HCT116 (cell line): ENCODE results near the gene PSEN2. TPM values are rescaled to one million over a fixed set of nuclear protein-coding genes. Genes with fewer than 3 reads are reported as not detected.

ENCODE experiments used
- ATAC-seq: fragments of 200-7000 bp; cut with Tn5 transposase; 2 replicates; pipeline ENCODE4 v1.9.1; 2020; ENCODE audit warnings: mild to moderate bottlenecking, moderate library complexity
- BruUV-seq: library from RNA; stranded (reverse); fragments of 400-500 nt; replicated peaks from 2 replicates; lab custom pipeline; 2021; lab: Mats Ljungman, UMichigan
- CTCF ChIA-PET: fragments of 300-600 bp; sonication (Branson Sonifier 250); formaldehyde crosslinking; loops from one replicate; lab custom pipeline; 2021; ENCODE audit warnings: antibody characterized with exemption; lab: Charles Lee
- POLR2A ChIA-PET: fragments of 300-600, 350-600 bp; sonication (Branson Sonifier 250); formaldehyde crosslinking; loops from one replicate; lab custom pipeline; 2021; ENCODE audit warnings: antibody characterized with exemption; lab: Charles Lee
- RAD21 ChIA-PET, 2 experiments: fragments of 300-600 bp; sonication (Branson Sonifier 250); formaldehyde crosslinking; loops; one replicate each; lab custom pipeline; 2023; ENCODE audit warnings: low total read pairs in 2 of 2; ENCODE audit not compliant: uncharacterized antibody in 2 of 2, unreplicated experiment in 2 of 2, low non-redundant PET in 1 of 2; lab: Charles Lee
- DNase-seq: peaks from one replicate; pipeline ENCODE4 v3.0.0-alpha.2; 2010; ENCODE audit warnings: low read depth, low spot score
- H2AFZ ChIP-seq: fragments of 200-600 bp; shearing (Covaris generic), sonication (generic); 2 replicates; pipeline ENCODE4 v1.6.1; 2017; ENCODE audit warnings: low read depth, mixed run types, mixed read lengths, antibody characterized with exemption, low read length; ENCODE audit not compliant: poor library complexity, severe bottlenecking
- H3K27ac ChIP-seq: 2 replicates; pipeline ENCODE4 v1.5.1; 2012; ENCODE audit warnings: low read depth, low read length
- H3K27me3 ChIP-seq: fragments of 200-600 bp; sonication (generic); 2 replicates; pipeline ENCODE4 v1.6.1; 2016; ENCODE audit warnings: mixed run types, low read length, mixed read lengths; ENCODE audit not compliant: insufficient read depth
- H3K36me3 ChIP-seq, 2 experiments: fragments of 200-500 bp in 1 of 2; fragments of 200-600 bp in 1 of 2; sonication (Bioruptor generic) in 1 of 2; sonication (generic) in 1 of 2; 2 replicates each; pipeline versions ENCODE4 v1.5.1 to v1.6.1; 2014 to 2016; ENCODE audit warnings: low read length in 2 of 2, inconsistent platforms in 1 of 2, mixed read lengths in 1 of 2, mixed run types in 1 of 2; ENCODE audit not compliant: insufficient read depth in 2 of 2, control insufficient read depth in 1 of 2
- H3K4me1 ChIP-seq, 2 experiments: fragments of 200-600 bp in 1 of 2; sonication (generic) in 1 of 2; 2 replicates each; pipeline versions ENCODE4 v1.5.1 to v1.6.1; 2012 to 2017; ENCODE audit warnings: low read length in 2 of 2, inconsistent platforms in 1 of 2, mild to moderate bottlenecking in 1 of 2, mixed read lengths in 1 of 2, mixed run types in 1 of 2, moderate library complexity in 1 of 2; ENCODE audit not compliant: insufficient read depth in 2 of 2, control insufficient read depth in 1 of 2
- H3K4me2 ChIP-seq: fragments of 200-600 bp; sonication (generic); 2 replicates; pipeline ENCODE4 v1.6.1; 2017; ENCODE audit warnings: mixed run types, low read length, mixed read lengths
- H3K4me3 ChIP-seq, 2 experiments: fragments of 200-600 bp in 1 of 2; sonication (generic) in 1 of 2; replicated peaks in 1 of 2; 2 replicates each; pipeline ENCODE4 v1.5.1; 2011 to 2016; ENCODE audit warnings: low read length in 2 of 2, control low read depth in 1 of 2, low read depth in 1 of 2, mild to moderate bottlenecking in 1 of 2, mixed read lengths in 1 of 2, mixed run types in 1 of 2
- H3K79me2 ChIP-seq: fragments of 200-600 bp; sonication (generic); 2 replicates; pipeline ENCODE4 v1.6.1; 2017; ENCODE audit warnings: mild to moderate bottlenecking, mixed run types, low read length, moderate library complexity, mixed read lengths; ENCODE audit not compliant: insufficient read depth
- H3K9ac ChIP-seq: fragments of 200-600 bp; sonication (generic); 2 replicates; pipeline ENCODE4 v1.6.1; 2016; ENCODE audit warnings: low read length, mixed read lengths
- H3K9me2 ChIP-seq: fragments of 200-600 bp; sonication (generic), shearing (Covaris generic); 2 replicates; pipeline ENCODE4 v1.6.1; 2017; ENCODE audit warnings: mixed run types, mild to moderate bottlenecking, moderate library complexity; ENCODE audit not compliant: insufficient read depth
- H3K9me3 ChIP-seq, 2 experiments: fragments of 200-500 bp in 1 of 2; fragments of 200-600 bp in 1 of 2; sonication (Bioruptor generic) in 1 of 2; sonication (generic) in 1 of 2; 2 replicates each; pipeline ENCODE4 v1.6.1; 2014 to 2017; ENCODE audit warnings: low read length in 2 of 2, mixed read lengths in 2 of 2, inconsistent platforms in 1 of 2, low read depth in 1 of 2, mild to moderate bottlenecking in 1 of 2, mixed run types in 1 of 2, moderate library complexity in 1 of 2; ENCODE audit not compliant: control insufficient read depth in 1 of 2, insufficient read depth in 1 of 2
- H4K20me1 ChIP-seq: fragments of 200-600 bp; sonication (generic), shearing (Covaris generic); 2 replicates; pipeline ENCODE4 v1.6.1; 2017; ENCODE audit warnings: mixed run types, mild to moderate bottlenecking, moderate library complexity; ENCODE audit not compliant: insufficient read depth
- EGR1 ChIP-seq: IDR thresholded peaks from 2 replicates; pipeline ENCODE4 v1.6.1; 2012; ENCODE audit warnings: low read depth
- RAD21 ChIP-seq: IDR thresholded peaks from 2 replicates; pipeline ENCODE4 v1.6.1; 2012; ENCODE audit warnings: low read depth, mild to moderate bottlenecking
- SP1 ChIP-seq: IDR thresholded peaks from 2 replicates; pipeline ENCODE4 v1.6.1; 2012; ENCODE audit warnings: low read depth
- intact Hi-C: fragments of 100-400 bp; cut with micrococcal nuclease; formaldehyde crosslinking; loops from 2 replicates; pipeline ENCODE4 v1.10.0; 2022
- total RNA-seq: library from RNA; stranded (reverse); gene quantifications from one replicate; pipeline ENCODE4 v1.2.1, GENCODE V29; 2021; ENCODE audit not compliant: unreplicated experiment
- TF ChIP-seq, protein P1 (sequence below): IDR thresholded peaks from 2 replicates; pipeline ENCODE4 v1.6.1; 2011; ENCODE audit warnings: mild to moderate bottlenecking, low read length, moderate library complexity; ENCODE audit not compliant: insufficient replicate concordance; ENCODE audit errors: extremely low read depth

The PSEN2 gene
- total RNA-seq, 1 experiment from 2014 or later = 28.5 TPM

GRCh38 chr1:226902601-226903000 is 32.2 kb downstream of the PSEN2 start (continued):
- no peak for TF ChIP-seq EGR1
- no peak for TF ChIP-seq RAD21
- TF ChIP-seq, all 23 proteins: peak for 0

DNA sequence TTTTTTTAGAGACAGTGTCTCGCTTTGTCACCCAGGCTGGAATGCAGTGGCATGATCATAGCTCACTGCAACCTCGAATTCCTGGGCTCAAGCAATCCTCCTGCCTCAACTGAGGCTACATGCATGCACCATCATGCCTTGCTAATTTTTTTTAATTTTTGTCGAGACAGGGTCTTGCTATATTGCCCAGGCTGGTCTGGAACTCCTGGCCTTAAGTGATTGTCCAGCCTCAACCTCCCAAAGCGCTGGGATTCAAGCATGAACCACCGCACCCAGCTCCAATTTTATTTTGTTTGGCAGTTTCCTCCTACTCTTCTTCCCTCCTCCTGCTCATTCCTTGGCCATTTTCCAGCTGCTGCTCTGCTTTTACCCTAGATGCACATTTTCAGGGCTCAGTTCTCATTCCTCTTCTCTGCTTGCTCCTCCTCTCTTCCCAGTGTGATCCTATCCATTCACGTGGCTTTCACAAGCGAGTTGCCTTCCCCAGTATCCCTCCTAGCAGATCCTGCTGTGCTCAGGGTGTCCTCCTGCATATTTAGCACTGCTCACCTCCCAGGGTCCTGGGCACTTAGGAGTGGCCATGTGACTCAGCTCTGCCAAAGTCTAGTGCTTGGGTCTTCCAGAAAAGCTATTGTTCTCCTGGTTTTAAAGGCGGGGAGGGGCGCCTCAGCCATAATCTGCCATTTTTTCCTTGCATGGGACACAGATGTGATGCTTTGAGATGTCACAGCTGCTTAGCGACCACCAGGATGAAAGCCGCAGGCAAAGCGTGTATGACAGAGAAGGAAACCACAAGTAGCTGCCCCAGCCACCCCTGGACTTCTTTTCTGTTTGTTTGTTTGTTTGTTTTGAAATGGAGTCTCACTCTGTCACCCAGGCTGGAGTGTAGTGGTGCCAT is 33.7 kb downstream of the PSEN2 start:
- ATAC-seq = no peak
- no peak overlapping the region for H3K4me3 ChIP-seq
- ChIA-PET RAD21 (no interaction called here), POLR2A (no interaction called here), CTCF (no interaction called here)
- no peaks in the 10 kb centered on the region for H3K36me3 ChIP-seq
- H4K20me1 ChIP-seq = no peaks in the 10 kb centered on the region
- intact Hi-C loops = no loop called here
- DNase-seq = no peak
- H3K9me3 ChIP-seq = no peaks in the 10 kb centered on the region
- no peak overlapping the region for H2AFZ ChIP-seq
- H3K4me1 ChIP-seq = no peaks in the 10 kb centered on the region
- TF ChIP-seq SP1 = no peak
- TF ChIP-seq, protein P1, sequence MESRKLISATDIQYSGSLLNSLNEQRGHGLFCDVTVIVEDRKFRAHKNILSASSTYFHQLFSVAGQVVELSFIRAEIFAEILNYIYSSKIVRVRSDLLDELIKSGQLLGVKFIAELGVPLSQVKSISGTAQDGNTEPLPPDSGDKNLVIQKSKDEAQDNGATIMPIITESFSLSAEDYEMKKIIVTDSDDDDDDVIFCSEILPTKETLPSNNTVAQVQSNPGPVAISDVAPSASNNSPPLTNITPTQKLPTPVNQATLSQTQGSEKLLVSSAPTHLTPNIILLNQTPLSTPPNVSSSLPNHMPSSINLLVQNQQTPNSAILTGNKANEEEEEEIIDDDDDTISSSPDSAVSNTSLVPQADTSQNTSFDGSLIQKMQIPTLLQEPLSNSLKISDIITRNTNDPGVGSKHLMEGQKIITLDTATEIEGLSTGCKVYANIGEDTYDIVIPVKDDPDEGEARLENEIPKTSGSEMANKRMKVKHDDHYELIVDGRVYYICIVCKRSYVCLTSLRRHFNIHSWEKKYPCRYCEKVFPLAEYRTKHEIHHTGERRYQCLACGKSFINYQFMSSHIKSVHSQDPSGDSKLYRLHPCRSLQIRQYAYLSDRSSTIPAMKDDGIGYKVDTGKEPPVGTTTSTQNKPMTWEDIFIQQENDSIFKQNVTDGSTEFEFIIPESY = no peak
- H3K27me3 ChIP-seq = no peaks in the 10 kb centered on the region
- no peaks in the 10 kb centered on the region for H3K79me2 ChIP-seq
- no peak overlapping the region for H3K9ac ChIP-seq
- no peak overlapping the region for H3K27ac ChIP-seq
- BruUV-seq = no TSS peak
- no peaks in the 10 kb centered on the region for H3K9me2 ChIP-seq
- no peak overlapping the region for H3K4me2 ChIP-seq
